Middle frontal gyrus (tissue), 1 donor: ENCODE data around the gene TMEM259.

ENCODE experiments used
- DNase-seq: peaks from one replicate; pipeline ENCODE4 v3.0.0-alpha.2; 2015; ENCODE audit warnings: low spot score; ENCODE audit errors: extremely low spot score

TMEM259 gene

GRCh38 chr19:989381-990081, 31.4 kb downstream of the TMEM259 start:
- DNase-seq, result no peak

- no peak for DNase-seq
Measured at GRCh38 chr19:988510-988909, 32.4 kb downstream of the TMEM259 start.

- DNase-seq, result no peak
Measured at GRCh38 chr19:988081-988480, 32.8 kb downstream of the TMEM259 start.

GRCh38 chr19:986083-986482, 34.8 kb downstream of the TMEM259 start:
- DNase-seq, result no peak

GRCh38 chr19:984165-984967, 36.6 kb downstream of the TMEM259 start, which contains the start of gene WDR18:
Gene WDR18 (plus strand): TSS chr19:984345. CDS start chr19:984354, 9 bp downstream.
- peak; percentile 88 for DNase-seq

GRCh38 chr19:982567-983170, 38.3 kb downstream of the TMEM259 start:
- peak; percentile 29 for DNase-seq

GRCh38 chr19:980133-980998, 40.6 kb downstream of the TMEM259 start:
- no peak for DNase-seq

GRCh38 chr19:979318-979741, 41.6 kb downstream of the TMEM259 start:
- DNase-seq, result no peak

GRCh38 chr19:977058-977464, 43.9 kb downstream of the TMEM259 start:
- DNase-seq, result no peak

GRCh38 chr19:976476-976875, 44.4 kb downstream of the TMEM259 start:
- no peak for DNase-seq

GRCh38 chr19:974564-975257, 46.2 kb downstream of the TMEM259 start:
- DNase-seq, result no peak

- DNase-seq, result no peak
Measured at GRCh38 chr19:973726-974563, 47.0 kb downstream of the TMEM259 start.

- DNase-seq, result no peak
Measured at GRCh38 chr19:972281-972680, 48.6 kb downstream of the TMEM259 start.

- no peak for DNase-seq
Measured at GRCh38 chr19:971795-972194, 49.1 kb downstream of the TMEM259 start.

GRCh38 chr19:970695-971094, 50.2 kb downstream of the TMEM259 start:
- no peak for DNase-seq

- no peak for DNase-seq
Measured at GRCh38 chr19:966485-967088, 54.3 kb downstream of the TMEM259 start.

GRCh38 chr19:964761-965694, 55.9 kb downstream of the TMEM259 start:
- DNase-seq, result no peak

- DNase-seq, result no peak
Measured at GRCh38 chr19:964116-964520, 56.8 kb downstream of the TMEM259 start.
